K562 (cell line): Measurements from ENCODE around the gene CSNK1A1. TPM values are rescaled to one million over a fixed set of nuclear protein-coding genes. Genes with fewer than 3 reads are reported as not detected.

Experiments used
- POLR2A ChIP-seq: fragments of 450-650 bp; conservative IDR thresholded peaks from 2 replicates; pipeline ENCODE4 v1.6.1; 2016
- POLR3A ChIP-seq: IDR thresholded peaks from 2 replicates; pipeline ENCODE4 v1.6.1; 2011; ENCODE audit warnings: borderline replicate concordance, mild to moderate bottlenecking, moderate library complexity; ENCODE audit not compliant: insufficient read length, insufficient read depth; ENCODE audit errors: extremely low read depth
- RBM39 ChIP-seq: fragments of 200-400 bp; formaldehyde crosslinking; optimal IDR thresholded peaks from 2 replicates; pipeline ENCODE3; 2018; ENCODE audit warnings: low read depth, low read length
- RFX7 ChIP-seq: fragments of 250-450 bp; sonication (Bioruptor Pico); IDR thresholded peaks from 2 replicates; pipeline ENCODE4 v1.5.1; 2021; ENCODE audit warnings: mild to moderate bottlenecking
- SAFB ChIP-seq: fragments of 200-400 bp; formaldehyde crosslinking; IDR thresholded peaks from 2 replicates; pipeline ENCODE4 v1.6.1; 2017; ENCODE audit warnings: low read depth, low read length, borderline replicate concordance
- SMARCA5 ChIP-seq: fragments of 450-650 bp; IDR thresholded peaks from 2 replicates; pipeline ENCODE4 v1.6.1; 2016
- SRSF7 ChIP-seq: fragments of 200-400 bp; formaldehyde crosslinking; optimal IDR thresholded peaks from 2 replicates; pipeline ENCODE3; 2017; ENCODE audit warnings: mild to moderate bottlenecking, low read depth, low read length
- YY1 ChIP-seq, 3 experiments: IDR thresholded peaks; 2 replicates each; pipeline ENCODE4 v1.6.1; 2011; ENCODE audit warnings: low read length in 2 of 3, mild to moderate bottlenecking in 2 of 3, moderate library complexity in 2 of 3, borderline replicate concordance in 1 of 3, control low read depth in 1 of 3, low read depth in 1 of 3; ENCODE audit not compliant: insufficient read depth in 3 of 3, insufficient replicate concordance in 2 of 3, control insufficient read depth in 1 of 3, insufficient read length in 1 of 3; ENCODE audit errors: extremely low read depth in 1 of 3
- ZNF121 ChIP-seq: sonication (generic); formaldehyde crosslinking; conservative IDR thresholded peaks from 2 replicates; pipeline ENCODE4 v1.8.0; 2022; ENCODE audit warnings: missing genetic modification reagents
- ZNF316 ChIP-seq: fragments of 450-650 bp; IDR thresholded peaks from 2 replicates; pipeline ENCODE4 v1.6.1; 2016
- polyA plus RNA-seq, 8 experiments: library from polyadenylated mRNA; depleted of rRNA in 4 of 8; stranded (reverse) in 5 of 8; unstranded in 3 of 8; fragments of >200 nt; fragmentation: Nextera tagmentation in 2 of 8; fragmentation: Illumina TruSeq in 1 of 8; extraction: Ambion mirVana in 2 of 8; extraction: Trizol in 1 of 8; gene quantifications; 2 replicates each; pipeline versions ENCODE4 v1.2.1 to v1.2.3, GENCODE V29; 2011 to 2014; ENCODE audit warnings: inconsistent platforms in 1 of 8, missing spikeins in 1 of 8
- total RNA-seq, 7 experiments: library from RNA; depleted of rRNA in 6 of 7; stranded (reverse); fragments of >200 nt in 6 of 7; fragmentation: Illumina TruSeq in 2 of 7; extraction: Trizol in 2 of 7; gene quantifications; 2 replicates each; pipeline versions ENCODE4 v1.2.1 to v1.2.3, GENCODE V29; 2011 to 2021; ENCODE audit warnings: low replicate concordance in 1 of 7
- TF ChIP-seq, protein P1 (sequence below): sonication (generic); formaldehyde crosslinking; IDR thresholded peaks from 2 replicates; pipeline ENCODE4 v1.8.0; 2022; ENCODE audit warnings: mild to moderate bottlenecking, missing genetic modification reagents
- TF ChIP-seq, protein P2 (sequence below): fragments of 450-650 bp; formaldehyde crosslinking; IDR thresholded peaks from 2 replicates; pipeline ENCODE4 v1.4.0; 2020; ENCODE audit warnings: mild to moderate bottlenecking, moderate library complexity
- TF ChIP-seq, protein P3 (sequence below): sonication (generic); formaldehyde crosslinking; IDR thresholded peaks from 2 replicates; pipeline ENCODE4 v1.8.1; 2023; ENCODE audit warnings: mild to moderate bottlenecking, missing genetic modification reagents
- TF ChIP-seq, protein P4 (sequence below): fragments of 450-650 bp; IDR thresholded peaks from 2 replicates; pipeline ENCODE4 v1.6.1; 2017; ENCODE audit warnings: antibody characterized with exemption, mild to moderate bottlenecking

CSNK1A1 gene
- total and polyA plus RNA-seq, 9 of the 15 experiments (the other 6 are each of a cell fraction or from before 2014, with no cell fraction given), result 49.1 to 196 (median 154) TPM

DNA sequence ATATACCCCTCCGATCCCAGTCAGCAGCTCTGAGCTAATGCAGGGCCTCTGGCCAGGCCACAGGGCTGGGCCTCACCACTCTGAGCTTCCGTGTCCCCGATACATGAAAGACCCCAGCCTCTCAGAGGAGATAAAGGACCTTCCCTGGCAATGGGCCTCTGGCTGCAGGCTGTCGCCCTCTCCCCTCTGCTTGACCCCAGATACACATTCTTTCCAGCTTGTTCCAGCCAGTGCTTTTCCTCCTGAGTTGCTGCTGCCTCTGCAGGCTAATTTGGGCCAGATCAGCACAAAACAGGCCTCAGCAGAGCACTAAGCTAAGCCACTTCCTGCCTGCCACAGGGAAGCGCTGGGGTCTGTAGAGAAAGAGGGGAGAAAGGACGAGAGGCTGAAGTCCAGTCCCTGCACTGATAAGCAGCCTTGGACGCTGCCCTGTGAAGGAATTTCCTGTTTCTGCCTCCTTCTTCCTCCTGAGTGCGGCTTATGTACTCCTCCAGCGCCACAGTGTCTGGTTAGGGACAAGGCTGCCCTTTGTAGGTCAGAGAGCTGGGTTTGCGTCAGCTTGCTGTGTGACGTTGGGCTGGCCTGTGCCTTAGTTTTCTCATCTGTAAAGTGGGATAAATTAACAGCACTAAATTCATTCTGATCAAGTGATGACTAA, 99.1 kb downstream of the CSNK1A1 start (continued):
- TF ChIP-seq, protein P1, sequence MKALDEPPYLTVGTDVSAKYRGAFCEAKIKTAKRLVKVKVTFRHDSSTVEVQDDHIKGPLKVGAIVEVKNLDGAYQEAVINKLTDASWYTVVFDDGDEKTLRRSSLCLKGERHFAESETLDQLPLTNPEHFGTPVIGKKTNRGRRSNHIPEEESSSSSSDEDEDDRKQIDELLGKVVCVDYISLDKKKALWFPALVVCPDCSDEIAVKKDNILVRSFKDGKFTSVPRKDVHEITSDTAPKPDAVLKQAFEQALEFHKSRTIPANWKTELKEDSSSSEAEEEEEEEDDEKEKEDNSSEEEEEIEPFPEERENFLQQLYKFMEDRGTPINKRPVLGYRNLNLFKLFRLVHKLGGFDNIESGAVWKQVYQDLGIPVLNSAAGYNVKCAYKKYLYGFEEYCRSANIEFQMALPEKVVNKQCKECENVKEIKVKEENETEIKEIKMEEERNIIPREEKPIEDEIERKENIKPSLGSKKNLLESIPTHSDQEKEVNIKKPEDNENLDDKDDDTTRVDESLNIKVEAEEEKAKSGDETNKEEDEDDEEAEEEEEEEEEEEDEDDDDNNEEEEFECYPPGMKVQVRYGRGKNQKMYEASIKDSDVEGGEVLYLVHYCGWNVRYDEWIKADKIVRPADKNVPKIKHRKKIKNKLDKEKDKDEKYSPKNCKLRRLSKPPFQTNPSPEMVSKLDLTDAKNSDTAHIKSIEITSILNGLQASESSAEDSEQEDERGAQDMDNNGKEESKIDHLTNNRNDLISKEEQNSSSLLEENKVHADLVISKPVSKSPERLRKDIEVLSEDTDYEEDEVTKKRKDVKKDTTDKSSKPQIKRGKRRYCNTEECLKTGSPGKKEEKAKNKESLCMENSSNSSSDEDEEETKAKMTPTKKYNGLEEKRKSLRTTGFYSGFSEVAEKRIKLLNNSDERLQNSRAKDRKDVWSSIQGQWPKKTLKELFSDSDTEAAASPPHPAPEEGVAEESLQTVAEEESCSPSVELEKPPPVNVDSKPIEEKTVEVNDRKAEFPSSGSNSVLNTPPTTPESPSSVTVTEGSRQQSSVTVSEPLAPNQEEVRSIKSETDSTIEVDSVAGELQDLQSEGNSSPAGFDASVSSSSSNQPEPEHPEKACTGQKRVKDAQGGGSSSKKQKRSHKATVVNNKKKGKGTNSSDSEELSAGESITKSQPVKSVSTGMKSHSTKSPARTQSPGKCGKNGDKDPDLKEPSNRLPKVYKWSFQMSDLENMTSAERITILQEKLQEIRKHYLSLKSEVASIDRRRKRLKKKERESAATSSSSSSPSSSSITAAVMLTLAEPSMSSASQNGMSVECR (CRISPR knock-in tag), result peak; percentile 48; the same call in 1 of the 2 replicates
- TF ChIP-seq SAFB (no peak), RBM39 (peak; percentile 50), POLR2A (peak; percentile 67), ZNF316 (peak; percentile 99), RFX7 (CRISPR knock-in tag) (no peak), POLR3A (no peak), SMARCA5 (peak; percentile 99), ZNF121 (CRISPR knock-in tag) (peak; percentile 27), YY1 (IDR thresholded peaks at IDR 0.05; ENCODE audit: borderline replicate concordance in 1 of 3, control insufficient read depth in 1 of 3, extremely low read depth in 1 of 3, insufficient read depth in 3 of 3, insufficient read length in 1 of 3, insufficient replicate concordance in 2 of 3, low read depth in 1 of 3, low read length in 2 of 3) (peak in 1 of 3 experiments; percentile 9), SRSF7 (no peak)
- TF ChIP-seq, protein P2, sequence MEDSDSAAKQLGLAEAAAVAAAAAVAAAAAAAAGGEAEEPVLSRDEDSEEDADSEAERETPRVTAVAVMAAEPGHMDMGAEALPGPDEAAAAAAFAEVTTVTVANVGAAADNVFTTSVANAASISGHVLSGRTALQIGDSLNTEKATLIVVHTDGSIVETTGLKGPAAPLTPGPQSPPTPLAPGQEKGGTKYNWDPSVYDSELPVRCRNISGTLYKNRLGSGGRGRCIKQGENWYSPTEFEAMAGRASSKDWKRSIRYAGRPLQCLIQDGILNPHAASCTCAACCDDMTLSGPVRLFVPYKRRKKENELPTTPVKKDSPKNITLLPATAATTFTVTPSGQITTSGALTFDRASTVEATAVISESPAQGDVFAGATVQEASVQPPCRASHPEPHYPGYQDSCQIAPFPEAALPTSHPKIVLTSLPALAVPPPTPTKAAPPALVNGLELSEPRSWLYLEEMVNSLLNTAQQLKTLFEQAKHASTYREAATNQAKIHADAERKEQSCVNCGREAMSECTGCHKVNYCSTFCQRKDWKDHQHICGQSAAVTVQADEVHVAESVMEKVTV (CRISPR knock-in tag), result no peak
- TF ChIP-seq, protein P3, sequence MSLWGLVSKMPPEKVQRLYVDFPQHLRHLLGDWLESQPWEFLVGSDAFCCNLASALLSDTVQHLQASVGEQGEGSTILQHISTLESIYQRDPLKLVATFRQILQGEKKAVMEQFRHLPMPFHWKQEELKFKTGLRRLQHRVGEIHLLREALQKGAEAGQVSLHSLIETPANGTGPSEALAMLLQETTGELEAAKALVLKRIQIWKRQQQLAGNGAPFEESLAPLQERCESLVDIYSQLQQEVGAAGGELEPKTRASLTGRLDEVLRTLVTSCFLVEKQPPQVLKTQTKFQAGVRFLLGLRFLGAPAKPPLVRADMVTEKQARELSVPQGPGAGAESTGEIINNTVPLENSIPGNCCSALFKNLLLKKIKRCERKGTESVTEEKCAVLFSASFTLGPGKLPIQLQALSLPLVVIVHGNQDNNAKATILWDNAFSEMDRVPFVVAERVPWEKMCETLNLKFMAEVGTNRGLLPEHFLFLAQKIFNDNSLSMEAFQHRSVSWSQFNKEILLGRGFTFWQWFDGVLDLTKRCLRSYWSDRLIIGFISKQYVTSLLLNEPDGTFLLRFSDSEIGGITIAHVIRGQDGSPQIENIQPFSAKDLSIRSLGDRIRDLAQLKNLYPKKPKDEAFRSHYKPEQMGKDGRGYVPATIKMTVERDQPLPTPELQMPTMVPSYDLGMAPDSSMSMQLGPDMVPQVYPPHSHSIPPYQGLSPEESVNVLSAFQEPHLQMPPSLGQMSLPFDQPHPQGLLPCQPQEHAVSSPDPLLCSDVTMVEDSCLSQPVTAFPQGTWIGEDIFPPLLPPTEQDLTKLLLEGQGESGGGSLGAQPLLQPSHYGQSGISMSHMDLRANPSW (CRISPR knock-in tag), result peak; percentile 83
- TF ChIP-seq, protein P4, sequence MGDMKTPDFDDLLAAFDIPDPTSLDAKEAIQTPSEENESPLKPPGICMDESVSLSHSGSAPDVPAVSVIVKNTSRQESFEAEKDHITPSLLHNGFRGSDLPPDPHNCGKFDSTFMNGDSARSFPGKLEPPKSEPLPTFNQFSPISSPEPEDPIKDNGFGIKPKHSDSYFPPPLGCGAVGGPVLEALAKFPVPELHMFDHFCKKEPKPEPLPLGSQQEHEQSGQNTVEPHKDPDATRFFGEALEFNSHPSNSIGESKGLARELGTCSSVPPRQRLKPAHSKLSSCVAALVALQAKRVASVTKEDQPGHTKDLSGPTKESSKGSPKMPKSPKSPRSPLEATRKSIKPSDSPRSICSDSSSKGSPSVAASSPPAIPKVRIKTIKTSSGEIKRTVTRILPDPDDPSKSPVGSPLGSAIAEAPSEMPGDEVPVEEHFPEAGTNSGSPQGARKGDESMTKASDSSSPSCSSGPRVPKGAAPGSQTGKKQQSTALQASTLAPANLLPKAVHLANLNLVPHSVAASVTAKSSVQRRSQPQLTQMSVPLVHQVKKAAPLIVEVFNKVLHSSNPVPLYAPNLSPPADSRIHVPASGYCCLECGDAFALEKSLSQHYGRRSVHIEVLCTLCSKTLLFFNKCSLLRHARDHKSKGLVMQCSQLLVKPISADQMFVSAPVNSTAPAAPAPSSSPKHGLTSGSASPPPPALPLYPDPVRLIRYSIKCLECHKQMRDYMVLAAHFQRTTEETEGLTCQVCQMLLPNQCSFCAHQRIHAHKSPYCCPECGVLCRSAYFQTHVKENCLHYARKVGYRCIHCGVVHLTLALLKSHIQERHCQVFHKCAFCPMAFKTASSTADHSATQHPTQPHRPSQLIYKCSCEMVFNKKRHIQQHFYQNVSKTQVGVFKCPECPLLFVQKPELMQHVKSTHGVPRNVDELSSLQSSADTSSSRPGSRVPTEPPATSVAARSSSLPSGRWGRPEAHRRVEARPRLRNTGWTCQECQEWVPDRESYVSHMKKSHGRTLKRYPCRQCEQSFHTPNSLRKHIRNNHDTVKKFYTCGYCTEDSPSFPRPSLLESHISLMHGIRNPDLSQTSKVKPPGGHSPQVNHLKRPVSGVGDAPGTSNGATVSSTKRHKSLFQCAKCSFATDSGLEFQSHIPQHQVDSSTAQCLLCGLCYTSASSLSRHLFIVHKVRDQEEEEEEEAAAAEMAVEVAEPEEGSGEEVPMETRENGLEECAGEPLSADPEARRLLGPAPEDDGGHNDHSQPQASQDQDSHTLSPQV, result peak; percentile 90
